ENCODE results near the gene NDUFS1. TPM values are rescaled to one million over a fixed set of nuclear protein-coding genes. Genes with fewer than 3 reads are reported as not detected.

The NDUFS1 gene
- total and polyA plus RNA-seq, 10 of the 15 experiments (the other 5 are each of a cell fraction or from before 2014, with no cell fraction given), result 62.6 to 108 (median 90.4) TPM

GRCh38 chr2:206075113-206075512 is 84.1 kb downstream of the NDUFS1 start:
- CTCF ChIA-PET, result no interaction called here
- BruUV-seq (replicated peaks), result no TSS peak
- Histone ChIP-seq H3K9me3 (replicated peaks; ENCODE audit: control insufficient read depth, insufficient read depth, low read length) (no peaks in the 10 kb centered on the region), H2AFZ (ENCODE audit: control insufficient read depth, low read depth, low read length) (no peak overlapping the region), H3K79me2 (ENCODE audit: control insufficient read depth, insufficient read depth, low read length) (peaks cover 54% of the 10 kb centered on the region), H3K27ac (ENCODE audit: control insufficient read depth, insufficient read depth) (no peak overlapping the region), H4K20me1 (ENCODE audit: control insufficient read depth, insufficient read depth) (no peaks in the 10 kb centered on the region), H3K27me3 (replicated peaks in 1 of 2; ENCODE audit: control insufficient read depth in 2 of 2, insufficient read depth in 2 of 2, low read length in 1 of 2) (no peaks in the 10 kb centered on the region), H3K4me1 (ENCODE audit: control insufficient read depth, insufficient read depth, low read length) (no peaks in the 10 kb centered on the region), H3K36me3 (ENCODE audit: control insufficient read depth in 2 of 2, insufficient read depth in 2 of 2, low read length in 1 of 2) (no peaks in the 10 kb centered on the region; a peak in 2 of 4 replicates), H3K4me2 (ENCODE audit: control insufficient read depth, insufficient read depth) (no peak overlapping the region), H3K4me3 (no peak overlapping the region), H3K9ac (ENCODE audit: control insufficient read depth, insufficient read depth, low read length) (no peak overlapping the region)
- in situ Hi-C loops (cut with MboI) (no loop called here), intact Hi-C loops (cut with micrococcal nuclease; ENCODE audit: unreplicated experiment) (no loop called here)
- DNase-seq (ENCODE audit: low read depth, low spot score), result no peak
- POLR2A ChIA-PET, result no interaction called here
- no peak for FAIRE-seq
- SMC1A ChIA-PET (ENCODE audit: uncharacterized antibody, unreplicated experiment), result no interaction called here
- RAD21 ChIA-PET (ENCODE audit: unreplicated experiment), result no interaction called here
- TF ChIP-seq IKZF1 (conservative IDR thresholded peaks at IDR 0.05), result no peak
- no peak for TF ChIP-seq MLLT1 (IDR thresholded peaks at IDR 0.05)
- TF ChIP-seq SMAD1 (IDR thresholded peaks at IDR 0.05; ENCODE audit: low read depth, partially characterized antibody), result no peak
- TF ChIP-seq BRCA1 (IDR thresholded peaks at IDR 0.05; ENCODE audit: low read depth, low read length), result no peak
- WGBS (ENCODE audit: insufficient coverage, insufficient replicate concordance, low lambda C conversion rate, missing lambda C conversion rate), result 100% methylated on average over 1 of the region's 1 CpG
- ATAC-seq, result no peak

GRCh38 chr2:206071807-206072206 is 87.4 kb downstream of the NDUFS1 start:
- CTCF ChIA-PET, result interaction anchor here (0.9 kb wide), 2 partner anchors 15 to 82 kb away, joined by 3 read pairs; no protein-coding TSS in a partner anchor
- Histone ChIP-seq H3K9ac (ENCODE audit: control insufficient read depth, insufficient read depth, low read length) (no peak overlapping the region), H3K4me2 (ENCODE audit: control insufficient read depth, insufficient read depth) (no peak overlapping the region), H3K9me3 (replicated peaks; ENCODE audit: control insufficient read depth, insufficient read depth, low read length) (no peaks in the 10 kb centered on the region), H3K27ac (ENCODE audit: control insufficient read depth, insufficient read depth) (no peak overlapping the region), H3K4me3 (no peak overlapping the region), H3K79me2 (ENCODE audit: control insufficient read depth, insufficient read depth, low read length) (peaks cover 40% of the 10 kb centered on the region), H3K36me3 (ENCODE audit: control insufficient read depth in 2 of 2, insufficient read depth in 2 of 2, low read length in 1 of 2) (no peaks in the 10 kb centered on the region; a peak in 2 of 4 replicates), H3K27me3 (replicated peaks in 1 of 2; ENCODE audit: control insufficient read depth in 2 of 2, insufficient read depth in 2 of 2, low read length in 1 of 2) (no peaks in the 10 kb centered on the region), H4K20me1 (ENCODE audit: control insufficient read depth, insufficient read depth) (no peaks in the 10 kb centered on the region), H2AFZ (ENCODE audit: control insufficient read depth, low read depth, low read length) (no peak overlapping the region), H3K4me1 (ENCODE audit: control insufficient read depth, insufficient read depth, low read length) (no peaks in the 10 kb centered on the region)
- SMC1A ChIA-PET (ENCODE audit: uncharacterized antibody, unreplicated experiment), result interaction anchor here (0.9 to 1.6 kb wide), 4 partner anchors 8 to 68 kb away, joined by 3 to 6 read pairs (median 4); partner anchors contain the start of gene INO80D
- intact Hi-C loops (cut with micrococcal nuclease; ENCODE audit: unreplicated experiment), result no loop called here
- FAIRE-seq (no peak), DNase-seq (ENCODE audit: low read depth, low spot score) (no peak), ATAC-seq (no peak)
- POLR2A ChIA-PET, result no interaction called here
- in situ Hi-C loops (cut with MboI), result no loop called here
- WGBS (ENCODE audit: insufficient coverage, insufficient replicate concordance, low lambda C conversion rate, missing lambda C conversion rate), result 50% methylated on average over 1 of the region's 1 CpG
- BruUV-seq (replicated peaks), result no TSS peak
- RAD21 ChIA-PET (ENCODE audit: unreplicated experiment), result interaction anchor here (0.7 to 1.1 kb wide), 2 partner anchors 8 to 18 kb away, joined by 3 read pairs; no protein-coding TSS in a partner anchor
- no peak for TF ChIP-seq PML (IDR thresholded peaks at IDR 0.05; ENCODE audit: low read length)
- TF ChIP-seq BMI1 (IDR thresholded peaks at IDR 0.05; ENCODE audit: borderline replicate concordance), result no peak
- no peak for TF ChIP-seq SRF (IDR thresholded peaks at IDR 0.05; ENCODE audit: low read depth in 2 of 2, low read length in 2 of 2)
- no peak for TF ChIP-seq TCF7 (IDR thresholded peaks at IDR 0.05; ENCODE audit: borderline replicate concordance)
- no peak for TF ChIP-seq IRF4 (IDR thresholded peaks at IDR 0.05; ENCODE audit: low read depth, low read length)
- TF ChIP-seq ZNF24 (IDR thresholded peaks at IDR 0.05), result no peak
- no peak for TF ChIP-seq BCL3 (IDR thresholded peaks at IDR 0.05; ENCODE audit: borderline replicate concordance, insufficient read depth, low read depth, low read length, poor library complexity, severe bottlenecking)
- TF ChIP-seq SP1 (IDR thresholded peaks at IDR 0.05; ENCODE audit: low read depth, low read length), result no peak

Data from GM12878 (cell line).